HepG2 (cell line): ENCODE data around the gene WWTR1. TPM values are rescaled to one million over a fixed set of nuclear protein-coding genes. Genes with fewer than 3 reads are reported as not detected.
A peak's percentile ranks its signal among the peaks of the same experiment; 100 is the strongest.

Source experiments
- BCL3 ChIP-seq: sonication (generic); formaldehyde crosslinking; IDR thresholded peaks from 2 replicates; pipeline ENCODE4 v1.5.1; 2020; ENCODE audit warnings: mild to moderate bottlenecking, missing genetic modification reagents, moderate library complexity
- CEBPB ChIP-seq: IDR thresholded peaks from 2 replicates; pipeline ENCODE4 v1.6.1; 2011; ENCODE audit warnings: low read depth, low read length, improper control_type of control experiment, borderline replicate concordance
- CHD4 ChIP-seq: fragments of 200-600 bp; sonication (generic); IDR thresholded peaks from 2 replicates; pipeline ENCODE4 v1.7.0; 2017; ENCODE audit warnings: mild to moderate bottlenecking, low read length, borderline replicate concordance
- EEA1 ChIP-seq: sonication (generic); formaldehyde crosslinking; IDR thresholded peaks from 2 replicates; pipeline ENCODE4 v1.5.1; 2020; ENCODE audit warnings: mild to moderate bottlenecking, missing genetic modification reagents, borderline replicate concordance
- FOXC1 ChIP-seq: sonication (generic); formaldehyde crosslinking; IDR thresholded peaks from 2 replicates; pipeline ENCODE4 v1.8.0; 2022; ENCODE audit warnings: mild to moderate bottlenecking, missing genetic modification reagents, borderline replicate concordance
- FOXO1 ChIP-seq: sonication (generic); formaldehyde crosslinking; IDR thresholded peaks from 2 replicates; pipeline ENCODE4 v1.4.0; 2020; ENCODE audit warnings: missing genetic modification reagents
- FOXP1 ChIP-seq, 2 experiments: fragments of 450-650 bp in 1 of 2; IDR thresholded peaks; 2 replicates each; pipeline ENCODE4 v1.6.1; 2017 to 2018; ENCODE audit warnings: antibody characterized with exemption in 1 of 2
- GFI1 ChIP-seq: sonication (generic); formaldehyde crosslinking; IDR thresholded peaks from 2 replicates; pipeline ENCODE4 v1.5.0; 2020; ENCODE audit warnings: missing genetic modification reagents, mild to moderate bottlenecking, borderline replicate concordance
- JUND ChIP-seq: sonication (generic); formaldehyde crosslinking; IDR thresholded peaks from 2 replicates; pipeline ENCODE4 v1.8.0; 2022; ENCODE audit warnings: mild to moderate bottlenecking, missing genetic modification reagents
- MIXL1 ChIP-seq: IDR thresholded peaks from 2 replicates; pipeline ENCODE4 v1.6.1; 2016
- NCOA2 ChIP-seq: sonication (generic); formaldehyde crosslinking; IDR thresholded peaks from 2 replicates; pipeline ENCODE4 v1.8.0; 2022; ENCODE audit warnings: inconsistent platforms
- NCOR1 ChIP-seq: fragments of 200-600 bp; sonication (generic); IDR thresholded peaks from 2 replicates; pipeline ENCODE4 v1.7.0; 2017; ENCODE audit warnings: antibody characterized with exemption, low read length, borderline replicate concordance
- NFE2L2 ChIP-seq: fragments of 150-350 bp; IDR thresholded peaks from 2 replicates; pipeline ENCODE4 v1.6.1; 2014; ENCODE audit warnings: low read length
- RAD51 ChIP-seq: fragments of 450-650 bp; IDR thresholded peaks from 2 replicates; pipeline ENCODE4 v1.6.1; 2016; ENCODE audit warnings: borderline replicate concordance
- SALL1 ChIP-seq: sonication (generic); formaldehyde crosslinking; IDR thresholded peaks from 2 replicates; pipeline ENCODE4 v1.8.0; 2022; ENCODE audit warnings: mild to moderate bottlenecking, missing genetic modification reagents
- SKIL ChIP-seq: sonication (generic); formaldehyde crosslinking; IDR thresholded peaks from 2 replicates; pipeline ENCODE4 v1.8.0; 2022; ENCODE audit warnings: missing genetic modification reagents, mild to moderate bottlenecking, moderate library complexity, borderline replicate concordance
- STAT5B ChIP-seq: sonication (generic); formaldehyde crosslinking; IDR thresholded peaks from 2 replicates; pipeline ENCODE4 v1.4.0; 2020; ENCODE audit warnings: missing genetic modification reagents
- ZFP1 ChIP-seq: IDR thresholded peaks from 2 replicates; pipeline ENCODE4 v1.6.1; 2016
- ZFP36L2 ChIP-seq: sonication (generic); formaldehyde crosslinking; IDR thresholded peaks from 2 replicates; pipeline ENCODE4 v1.4.0; 2020; ENCODE audit warnings: missing genetic modification reagents
- ZNF12 ChIP-seq: sonication (generic); formaldehyde crosslinking; IDR thresholded peaks from 2 replicates; pipeline ENCODE4 v1.5.0; 2020; ENCODE audit warnings: missing genetic modification reagents
- ZNF496 ChIP-seq: sonication (generic); formaldehyde crosslinking; IDR thresholded peaks from 2 replicates; pipeline ENCODE4 v1.8.1; 2023; ENCODE audit warnings: mild to moderate bottlenecking, moderate library complexity, missing genetic modification reagents; ENCODE audit not compliant: insufficient replicate concordance
- ZNF609 ChIP-seq: sonication (generic); formaldehyde crosslinking; IDR thresholded peaks from 2 replicates; pipeline ENCODE4 v1.4.0; 2020; ENCODE audit warnings: mild to moderate bottlenecking, missing genetic modification reagents, borderline replicate concordance
- ZNF747 ChIP-seq: sonication (generic); formaldehyde crosslinking; IDR thresholded peaks from 2 replicates; pipeline ENCODE4 v1.8.1; 2023; ENCODE audit warnings: missing genetic modification reagents, mild to moderate bottlenecking, borderline replicate concordance
- ZNF841 ChIP-seq: sonication (generic); formaldehyde crosslinking; IDR thresholded peaks from 2 replicates; pipeline ENCODE4 v1.8.1; 2023; ENCODE audit warnings: missing genetic modification reagents, borderline replicate concordance
- polyA plus RNA-seq, 8 experiments: library from polyadenylated mRNA; depleted of rRNA in 3 of 8; stranded (reverse) in 7 of 8; unstranded in 1 of 8; fragments of >200 nt; fragmentation: Illumina TruSeq in 4 of 8; extraction: Trizol in 4 of 8; gene quantifications; 2 replicates each; pipeline versions ENCODE4 v1.2.1 to v1.2.3, GENCODE V29; 2011 to 2016; ENCODE audit warnings: low read depth in 4 of 8, missing spikeins in 1 of 8, mixed read lengths in 1 of 8; ENCODE audit not compliant: insufficient read depth in 1 of 8
- total RNA-seq, 5 experiments: library from RNA; depleted of rRNA; stranded (reverse); fragments of >200 nt; fragmentation: Illumina TruSeq; extraction: Trizol; gene quantifications; 2 replicates each; pipeline ENCODE4 v1.2.3, GENCODE V29; 2016; ENCODE audit warnings: low read depth in 1 of 5

Gene WWTR1
- total and polyA plus RNA-seq, 2 of the 13 experiments (the other 11 are each of a cell fraction or from before 2014, with no cell fraction given) = 19.7 to 139 TPM

- TF ChIP-seq FOXO1 (CRISPR knock-in tag) (peak; percentile 45; the same call in 1 of the 2 replicates), CEBPB (peak; percentile 28; the same call in 1 of the 2 replicates), NCOA2 (CRISPR knock-in tag) (peak; percentile 65; the same call in 1 of the 2 replicates), MIXL1 (CRISPR knock-in tag) (0 out of 2 replicates have a peak, but pooled peaks have one; percentile 28), ZNF609 (CRISPR knock-in tag) (peak; percentile 29; the same call in 1 of the 2 replicates), BCL3 (CRISPR knock-in tag) (no peak), EEA1 (CRISPR knock-in tag) (no peak), SALL1 (CRISPR knock-in tag) (no peak; the same call in 1 of the 2 replicates), ZFP1 (CRISPR knock-in tag) (no peak), RAD51 (no peak), ZNF841 (CRISPR knock-in tag) (no peak), NCOR1 (peak; percentile 68; the same call in 1 of the 2 replicates), STAT5B (CRISPR knock-in tag) (no peak), NFE2L2 (no peak), FOXP1 (IDR thresholded peaks at IDR 0.05) (no peak), FOXP1 (CRISPR knock-in tag; IDR thresholded peaks at IDR 0.05) (peak; percentile 36; the same call in 1 of the 2 replicates), JUND (CRISPR knock-in tag) (no peak), ZNF12 (CRISPR knock-in tag) (no peak), ZNF496 (CRISPR knock-in tag) (no peak), CHD4 (no peak), SKIL (CRISPR knock-in tag) (no peak), FOXC1 (CRISPR knock-in tag) (no peak), GFI1 (CRISPR knock-in tag) (peak; percentile 22; the same call in 1 of the 2 replicates), ZNF747 (CRISPR knock-in tag) (no peak), ZFP36L2 (no peak)
Measured at GRCh38 chr3:149653564-149653963, 4.3 kb downstream of the WWTR1 start (continued).
